ENCODE results near the gene CLP1. TPM values are rescaled to one million over a fixed set of nuclear protein-coding genes. Genes with fewer than 3 reads are reported as not detected.
"Not testable (repeated sequence)": the region's sequence is repeated elsewhere in the genome, so short reads cannot be mapped to it uniquely, and the experiment has no call there.

The CLP1 gene
- total RNA-seq, 1 experiment from 2014 or later = 11.9 TPM

GRCh38 chr11:57659669-57660068 lies 2.1 kb downstream of the CLP1 start:
- DNase-seq (ENCODE audit: extremely low read depth, low read depth) = no peak

- DNase-seq (ENCODE audit: extremely low read depth, low read depth) = no peak
Observed at GRCh38 chr11:57662893-57663292, 5.3 kb downstream of the CLP1 start.

GRCh38 chr11:57663975-57664374 lies 6.4 kb downstream of the CLP1 start:
- no peak for DNase-seq (ENCODE audit: extremely low read depth, low read depth)

GRCh38 chr11:57667117-57667735 lies 9.7 kb downstream of the CLP1 start:
- peak; percentile 94 for DNase-seq (ENCODE audit: extremely low read depth, low read depth)

- DNase-seq (ENCODE audit: extremely low read depth, low read depth) = peak; percentile 96
Observed at GRCh38 chr11:57667736-57668433, 10.3 kb downstream of the CLP1 start, which contains the start of gene ZDHHC5. TSS of gene ZDHHC5 (plus strand) at chr11:57668114. CDS start at chr11:57673091, 4,977 bp downstream.

DNA sequence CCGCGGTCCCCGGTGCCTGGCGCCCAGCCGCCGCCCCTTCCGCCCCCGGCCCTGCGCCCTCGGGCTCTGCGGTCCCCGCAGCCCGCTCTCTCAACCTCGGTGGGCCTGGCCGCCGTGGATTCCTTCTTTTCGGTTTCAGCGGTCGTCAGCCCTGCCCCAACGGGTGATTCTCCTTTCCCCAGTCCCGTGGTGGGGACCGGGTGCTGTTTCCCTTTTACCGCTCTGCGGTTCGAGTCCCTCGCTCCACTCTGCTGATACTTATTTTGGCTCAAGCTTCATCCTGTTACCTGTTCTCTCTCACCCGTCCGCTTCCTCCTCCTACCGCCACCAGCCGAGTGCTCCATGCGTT lies 10.8 kb downstream of the CLP1 start:
- DNase-seq (ENCODE audit: extremely low read depth, low read depth) = no peak

GRCh38 chr11:57674251-57674650 lies 16.7 kb downstream of the CLP1 start:
- no peak for DNase-seq (ENCODE audit: extremely low read depth, low read depth)

DNA sequence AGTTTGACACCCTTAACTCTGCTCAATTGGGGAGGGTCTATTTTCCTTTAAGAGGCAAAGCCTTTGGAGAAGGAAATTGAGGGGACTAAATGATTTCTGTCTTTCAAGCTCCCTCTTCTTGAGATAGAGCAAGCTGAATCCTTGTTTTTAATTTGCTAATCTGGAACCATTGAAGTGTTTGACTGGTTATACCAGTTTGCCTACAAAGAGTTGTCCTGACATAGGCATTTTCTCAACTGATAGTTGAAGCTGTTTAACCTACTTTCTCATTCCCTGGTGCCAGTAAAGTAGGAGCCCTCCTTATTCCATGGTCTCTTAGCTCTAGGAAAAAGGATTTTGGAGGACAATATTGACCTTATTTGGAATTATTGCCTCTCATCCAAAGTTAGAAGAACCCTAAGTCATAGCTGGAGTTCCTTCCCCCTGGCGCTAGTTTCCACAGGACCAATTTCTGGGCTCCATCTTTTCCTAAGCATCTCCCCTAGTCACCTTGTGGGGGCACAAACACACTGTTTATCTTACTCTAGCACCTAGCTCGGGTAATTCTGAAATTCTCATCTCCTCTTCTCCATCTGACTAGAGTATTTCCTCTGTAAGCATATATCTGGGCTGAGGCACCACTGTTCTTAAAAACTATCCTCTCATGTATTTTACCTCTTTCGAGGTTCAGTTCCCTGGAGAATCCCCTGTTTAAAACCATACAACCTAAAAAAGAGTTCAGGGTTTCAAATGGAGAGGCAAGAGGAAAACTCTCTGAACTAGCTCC lies 17.8 kb downstream of the CLP1 start:
- DNase-seq (ENCODE audit: extremely low read depth, low read depth) = no peak

GRCh38 chr11:57679396-57679795 lies 21.8 kb downstream of the CLP1 start:
- DNase-seq (ENCODE audit: extremely low read depth, low read depth) = no peak

DNA sequence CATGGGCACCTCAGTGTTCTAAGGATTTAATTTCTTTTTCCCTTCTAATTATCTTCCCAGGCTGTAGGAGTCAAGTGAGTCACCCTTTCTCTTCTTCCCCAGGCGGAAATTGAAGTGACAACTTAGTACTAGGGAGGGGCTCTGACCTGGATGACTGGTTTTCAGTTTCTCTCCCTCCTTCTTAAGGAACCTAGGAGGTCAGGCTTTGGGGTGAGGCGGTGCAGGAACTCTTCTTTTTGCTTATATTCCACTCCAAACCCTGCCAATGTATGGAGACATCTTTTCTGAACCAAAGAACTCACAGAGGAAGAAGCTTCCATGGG lies 23.0 kb downstream of the CLP1 start:
- DNase-seq (ENCODE audit: extremely low read depth, low read depth) = no peak

GRCh38 chr11:57681168-57681567 lies 23.6 kb downstream of the CLP1 start:
- DNase-seq (ENCODE audit: extremely low read depth, low read depth) = no peak

- not testable (repeated sequence) for DNase-seq (ENCODE audit: extremely low read depth, low read depth)
Observed at GRCh38 chr11:57690474-57690873, 32.9 kb downstream of the CLP1 start.

DNA sequence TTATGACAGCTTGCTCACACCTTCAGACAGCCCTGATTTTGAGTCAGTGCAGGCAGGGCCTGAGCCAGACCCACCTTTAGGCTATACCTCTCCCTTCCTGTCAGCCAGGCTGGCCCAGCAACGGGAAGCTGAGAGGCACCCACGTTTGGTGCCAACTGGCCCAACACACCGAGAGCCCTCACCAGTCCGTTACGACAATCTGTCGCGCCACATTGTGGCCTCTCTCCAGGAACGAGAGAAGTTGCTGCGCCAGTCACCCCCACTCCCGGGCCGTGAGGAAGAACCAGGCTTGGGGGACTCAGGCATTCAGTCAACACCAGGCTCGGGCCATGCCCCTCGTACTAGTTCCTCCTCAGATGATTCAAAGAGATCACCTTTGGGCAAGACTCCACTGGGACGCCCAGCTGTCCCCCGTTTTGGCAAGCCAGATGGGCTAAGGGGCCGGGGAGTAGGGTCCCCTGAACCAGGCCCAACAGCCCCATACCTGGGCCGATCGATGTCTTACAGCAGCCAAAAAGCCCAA lies 41.3 kb downstream of the CLP1 start:
- DNase-seq (ENCODE audit: extremely low read depth, low read depth) = no peak

- DNase-seq (ENCODE audit: extremely low read depth, low read depth) = no peak
Observed at GRCh38 chr11:57699813-57700212, 42.3 kb downstream of the CLP1 start.

DNA sequence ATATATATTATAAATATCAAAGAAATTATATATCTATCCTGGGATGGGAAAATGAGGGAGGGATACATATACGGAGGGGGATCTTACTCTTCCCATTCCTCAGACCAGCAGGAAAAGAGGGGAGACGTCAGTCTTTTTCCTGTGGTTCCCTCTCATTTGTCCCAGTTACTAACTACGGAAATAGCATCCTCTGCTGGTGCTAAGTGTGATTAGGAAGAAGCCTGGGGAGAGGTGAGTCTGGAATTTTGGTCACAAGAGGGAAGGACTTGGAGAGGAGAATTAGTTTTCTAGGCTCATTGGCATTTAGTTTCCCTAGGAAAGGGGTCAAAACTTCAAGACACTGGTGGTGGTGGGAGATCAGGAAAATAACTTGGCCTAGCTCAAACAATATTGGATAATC lies 42.9 kb downstream of the CLP1 start:
- no peak for DNase-seq (ENCODE audit: extremely low read depth, low read depth)

DNA sequence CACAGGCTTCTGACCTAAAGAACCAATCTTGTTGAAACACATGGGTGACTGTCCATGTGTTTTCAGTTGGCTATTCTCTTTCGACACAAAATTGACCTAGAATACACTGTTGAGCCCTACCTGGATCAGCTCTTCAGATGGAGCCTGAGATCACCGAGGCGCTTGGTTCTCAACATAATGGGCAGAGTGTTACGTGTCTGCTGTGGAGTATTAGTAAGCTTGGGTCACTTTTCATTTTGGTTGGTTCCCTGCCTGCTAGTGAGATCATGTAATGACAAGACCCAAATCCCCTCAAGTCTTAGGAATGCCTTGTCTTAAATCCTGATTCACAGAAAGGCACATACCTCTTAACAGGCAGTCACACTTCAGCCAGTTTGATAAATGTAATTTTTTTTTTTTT lies 45.8 kb downstream of the CLP1 start:
- DNase-seq (ENCODE audit: extremely low read depth, low read depth) = no peak

GRCh38 chr11:57704932-57705331 lies 47.4 kb downstream of the CLP1 start:
- no peak for DNase-seq (ENCODE audit: extremely low read depth, low read depth)

DNA sequence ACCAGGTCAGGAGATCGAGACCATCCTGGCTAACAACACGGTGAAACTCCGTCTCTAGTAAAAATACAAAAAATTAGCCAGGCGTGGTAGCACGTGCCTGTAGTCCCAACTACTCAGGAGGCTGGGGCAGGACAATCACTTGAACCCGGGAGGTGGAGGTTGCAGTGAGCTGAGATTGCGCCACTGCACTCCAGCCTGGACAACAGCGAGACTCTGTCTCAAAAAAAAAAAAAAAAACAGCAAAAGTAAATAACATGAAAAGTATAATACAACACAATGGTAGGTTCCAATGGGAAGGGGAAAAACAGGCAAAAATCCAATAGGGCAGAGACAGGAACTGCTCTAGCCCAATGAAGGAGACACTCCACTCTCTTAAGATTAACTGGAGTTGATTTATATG lies 47.9 kb downstream of the CLP1 start:
- not testable (repeated sequence) for DNase-seq (ENCODE audit: extremely low read depth, low read depth)

- DNase-seq (ENCODE audit: extremely low read depth, low read depth) = no peak
Observed at GRCh38 chr11:57709802-57710367, 52.3 kb downstream of the CLP1 start.

All from NCI-H460 (cell line).